ENCODE data around the gene MSANTD4.

DNA sequence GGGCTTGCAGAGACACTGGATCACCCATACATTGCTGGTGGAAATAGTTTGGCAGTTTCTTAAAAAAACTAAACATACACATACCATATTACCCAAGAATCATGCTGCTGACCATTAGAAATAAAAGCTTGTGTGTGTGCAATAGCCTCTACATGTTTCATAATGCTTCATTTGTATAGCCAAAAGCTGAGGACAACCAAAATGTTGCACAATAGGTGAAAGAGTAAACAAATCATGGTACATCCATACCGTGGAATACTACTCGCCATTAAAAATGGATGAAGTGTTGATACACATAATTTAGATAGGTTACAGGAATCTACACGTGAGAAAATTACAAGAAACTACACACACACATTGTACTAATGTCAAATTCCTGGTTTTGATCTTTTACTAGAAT, 48.6 kb upstream of the MSANTD4 start:
- TF ChIP-seq, protein P1, sequence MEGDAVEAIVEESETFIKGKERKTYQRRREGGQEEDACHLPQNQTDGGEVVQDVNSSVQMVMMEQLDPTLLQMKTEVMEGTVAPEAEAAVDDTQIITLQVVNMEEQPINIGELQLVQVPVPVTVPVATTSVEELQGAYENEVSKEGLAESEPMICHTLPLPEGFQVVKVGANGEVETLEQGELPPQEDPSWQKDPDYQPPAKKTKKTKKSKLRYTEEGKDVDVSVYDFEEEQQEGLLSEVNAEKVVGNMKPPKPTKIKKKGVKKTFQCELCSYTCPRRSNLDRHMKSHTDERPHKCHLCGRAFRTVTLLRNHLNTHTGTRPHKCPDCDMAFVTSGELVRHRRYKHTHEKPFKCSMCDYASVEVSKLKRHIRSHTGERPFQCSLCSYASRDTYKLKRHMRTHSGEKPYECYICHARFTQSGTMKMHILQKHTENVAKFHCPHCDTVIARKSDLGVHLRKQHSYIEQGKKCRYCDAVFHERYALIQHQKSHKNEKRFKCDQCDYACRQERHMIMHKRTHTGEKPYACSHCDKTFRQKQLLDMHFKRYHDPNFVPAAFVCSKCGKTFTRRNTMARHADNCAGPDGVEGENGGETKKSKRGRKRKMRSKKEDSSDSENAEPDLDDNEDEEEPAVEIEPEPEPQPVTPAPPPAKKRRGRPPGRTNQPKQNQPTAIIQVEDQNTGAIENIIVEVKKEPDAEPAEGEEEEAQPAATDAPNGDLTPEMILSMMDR (IDR thresholded peaks at IDR 0.05; ENCODE audit: borderline replicate concordance, extremely low read depth, low read length, poor library complexity, severe bottlenecking) = no peak
- TF ChIP-seq EZH2 (IDR thresholded peaks at IDR 0.05; ENCODE audit: borderline replicate concordance, low read depth, low read length, severe bottlenecking) = no peak

All from DND-41 (cell line).